K562 (cell line): ENCODE data around the gene SS18L1. TPM values are rescaled to one million over a fixed set of nuclear protein-coding genes. Genes with fewer than 3 reads are reported as not detected.

ENCODE experiments used
- BACH1 ChIP-seq: fragments of 200-800 bp; sonication (Bioruptor generic); IDR thresholded peaks from 2 replicates; pipeline ENCODE4 v1.6.1; 2016; ENCODE audit warnings: missing genetic modification characterization, missing compliant biosample characterization
- CEBPG ChIP-seq, 3 experiments: fragments of 200-800 bp in 1 of 3; sonication (Bioruptor generic) in 1 of 3; sonication (generic) in 1 of 3; formaldehyde crosslinking in 1 of 3; IDR thresholded peaks in 2 of 3; conservative IDR thresholded peaks in 1 of 3; 2 replicates each; pipeline versions ENCODE4 v1.6.1 to v1.8.0; 2016 to 2022; ENCODE audit warnings: missing compliant biosample characterization in 2 of 3, missing genetic modification characterization in 2 of 3, mild to moderate bottlenecking in 1 of 3, missing genetic modification reagents in 1 of 3
- GTF2A2 ChIP-seq: IDR thresholded peaks from 2 replicates; pipeline ENCODE4 v1.6.1; 2016; ENCODE audit warnings: mild to moderate bottlenecking, missing genetic modification characterization, missing compliant biosample characterization
- HDAC2 ChIP-seq: fragments of 450-650 bp; IDR thresholded peaks from 2 replicates; pipeline ENCODE4 v1.6.1; 2016; ENCODE audit warnings: mild to moderate bottlenecking
- JUN ChIP-seq, 2 experiments: sonication (generic) in 1 of 2; formaldehyde crosslinking in 1 of 2; IDR thresholded peaks; 2 replicates each; pipeline versions ENCODE4 v1.6.1 to v1.8.0; 2012 to 2022; ENCODE audit warnings: borderline replicate concordance in 2 of 2, mild to moderate bottlenecking in 2 of 2, improper control_type of control experiment in 1 of 2, low read depth in 1 of 2, low read length in 1 of 2, missing genetic modification reagents in 1 of 2
- NELFE ChIP-seq: IDR thresholded peaks from 2 replicates; pipeline ENCODE4 v1.6.1; 2011; ENCODE audit warnings: mild to moderate bottlenecking; ENCODE audit not compliant: insufficient read depth, insufficient read length
- NFATC3 ChIP-seq: fragments of 450-650 bp; IDR thresholded peaks from 2 replicates; pipeline ENCODE4 v1.6.1; 2017; ENCODE audit warnings: mild to moderate bottlenecking
- PHF21A ChIP-seq: fragments of 450-650 bp; IDR thresholded peaks from 2 replicates; pipeline ENCODE4 v1.6.1; 2017; ENCODE audit warnings: low read depth, borderline replicate concordance
- SIN3B ChIP-seq: fragments of 450-650 bp; IDR thresholded peaks from 2 replicates; pipeline ENCODE4 v1.6.1; 2017; ENCODE audit warnings: low read depth, mild to moderate bottlenecking, moderate library complexity
- ZNF444 ChIP-seq: fragments of 250-450 bp; sonication (Bioruptor Pico); IDR thresholded peaks from 2 replicates; pipeline ENCODE4 v1.4.0; 2020; ENCODE audit warnings: mild to moderate bottlenecking, moderate library complexity
- ZZZ3 ChIP-seq: fragments of 450-650 bp; IDR thresholded peaks from 2 replicates; pipeline ENCODE4 v1.6.1; 2016; ENCODE audit warnings: antibody characterized with exemption, mild to moderate bottlenecking, moderate library complexity
- polyA plus RNA-seq, 8 experiments: library from polyadenylated mRNA; depleted of rRNA in 4 of 8; stranded (reverse) in 5 of 8; unstranded in 3 of 8; fragments of >200 nt; fragmentation: Nextera tagmentation in 2 of 8; fragmentation: Illumina TruSeq in 1 of 8; extraction: Ambion mirVana in 2 of 8; extraction: Trizol in 1 of 8; gene quantifications; 2 replicates each; pipeline versions ENCODE4 v1.2.1 to v1.2.3, GENCODE V29; 2011 to 2014; ENCODE audit warnings: inconsistent platforms in 1 of 8, missing spikeins in 1 of 8
- total RNA-seq, 7 experiments: library from RNA; depleted of rRNA in 6 of 7; stranded (reverse); fragments of >200 nt in 6 of 7; fragmentation: Illumina TruSeq in 2 of 7; extraction: Trizol in 2 of 7; gene quantifications; 2 replicates each; pipeline versions ENCODE4 v1.2.1 to v1.2.3, GENCODE V29; 2011 to 2021; ENCODE audit warnings: low replicate concordance in 1 of 7
- TF ChIP-seq, protein P1 (sequence below), 2 experiments: fragments of 450-650 bp; IDR thresholded peaks; 2 replicates each; pipeline ENCODE4 v1.6.1; 2016; ENCODE audit warnings: mild to moderate bottlenecking in 2 of 2, borderline replicate concordance in 1 of 2, low read depth in 1 of 2, moderate library complexity in 1 of 2
- TF ChIP-seq, protein P2 (sequence below): fragments of 450-650 bp; formaldehyde crosslinking; IDR thresholded peaks from 2 replicates; pipeline ENCODE4 v1.4.0; 2022; ENCODE audit warnings: mild to moderate bottlenecking, moderate library complexity
- TF ChIP-seq, protein P3 (sequence below): fragments of 450-650 bp; IDR thresholded peaks from 2 replicates; pipeline ENCODE4 v1.6.1; 2016; ENCODE audit warnings: antibody characterized with exemption

The SS18L1 gene
- total and polyA plus RNA-seq, 9 of the 15 experiments (the other 6 are each of a cell fraction or from before 2014, with no cell fraction given): 2.7 to 28.3 (median 15.1) TPM

DNA sequence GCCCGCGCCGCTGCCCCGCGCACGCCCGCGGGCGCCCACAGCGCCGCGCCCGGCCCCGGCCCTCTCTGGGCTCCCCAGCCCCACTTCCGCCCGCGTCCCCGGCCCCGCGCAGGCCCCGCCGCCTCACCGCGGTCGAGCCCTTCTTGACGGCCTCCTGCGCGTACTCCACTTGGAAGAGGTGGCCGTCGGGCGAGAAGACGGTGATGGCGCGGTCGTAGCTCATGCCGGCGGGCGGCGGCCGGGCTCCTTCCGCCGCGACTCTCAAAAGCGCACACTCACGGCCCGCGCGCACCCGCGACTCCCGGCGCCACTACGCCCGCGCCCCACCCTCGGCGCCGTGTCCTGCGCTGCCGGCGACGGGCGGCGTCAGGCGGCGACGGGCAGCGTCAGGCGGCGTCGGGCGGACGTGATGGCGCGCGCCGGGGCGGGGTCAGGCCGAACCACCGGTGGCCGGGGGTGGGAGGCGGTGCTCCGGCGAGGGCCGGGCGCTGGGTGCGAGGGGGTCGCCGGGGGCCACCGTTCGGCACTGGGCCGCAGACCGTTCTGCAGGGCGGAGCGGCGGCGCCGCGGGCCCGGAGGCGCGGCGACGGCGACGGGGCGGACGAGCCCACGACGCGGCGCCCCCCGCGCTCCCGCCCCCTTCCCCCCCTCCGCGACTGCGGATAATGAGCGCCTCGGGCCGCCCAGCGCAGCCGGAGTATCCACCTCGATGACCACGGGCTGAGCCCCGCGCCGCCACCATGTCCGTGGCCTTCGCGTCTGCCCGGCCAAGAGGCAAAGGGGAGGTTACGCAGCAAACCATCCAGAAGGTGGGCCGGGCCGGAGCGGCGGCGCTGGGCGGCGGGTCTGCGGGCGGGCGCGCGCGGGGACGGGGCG is at the start of gene SS18L1, which contains the start of gene PSMA7 (continued):
- TF ChIP-seq, protein P1, sequence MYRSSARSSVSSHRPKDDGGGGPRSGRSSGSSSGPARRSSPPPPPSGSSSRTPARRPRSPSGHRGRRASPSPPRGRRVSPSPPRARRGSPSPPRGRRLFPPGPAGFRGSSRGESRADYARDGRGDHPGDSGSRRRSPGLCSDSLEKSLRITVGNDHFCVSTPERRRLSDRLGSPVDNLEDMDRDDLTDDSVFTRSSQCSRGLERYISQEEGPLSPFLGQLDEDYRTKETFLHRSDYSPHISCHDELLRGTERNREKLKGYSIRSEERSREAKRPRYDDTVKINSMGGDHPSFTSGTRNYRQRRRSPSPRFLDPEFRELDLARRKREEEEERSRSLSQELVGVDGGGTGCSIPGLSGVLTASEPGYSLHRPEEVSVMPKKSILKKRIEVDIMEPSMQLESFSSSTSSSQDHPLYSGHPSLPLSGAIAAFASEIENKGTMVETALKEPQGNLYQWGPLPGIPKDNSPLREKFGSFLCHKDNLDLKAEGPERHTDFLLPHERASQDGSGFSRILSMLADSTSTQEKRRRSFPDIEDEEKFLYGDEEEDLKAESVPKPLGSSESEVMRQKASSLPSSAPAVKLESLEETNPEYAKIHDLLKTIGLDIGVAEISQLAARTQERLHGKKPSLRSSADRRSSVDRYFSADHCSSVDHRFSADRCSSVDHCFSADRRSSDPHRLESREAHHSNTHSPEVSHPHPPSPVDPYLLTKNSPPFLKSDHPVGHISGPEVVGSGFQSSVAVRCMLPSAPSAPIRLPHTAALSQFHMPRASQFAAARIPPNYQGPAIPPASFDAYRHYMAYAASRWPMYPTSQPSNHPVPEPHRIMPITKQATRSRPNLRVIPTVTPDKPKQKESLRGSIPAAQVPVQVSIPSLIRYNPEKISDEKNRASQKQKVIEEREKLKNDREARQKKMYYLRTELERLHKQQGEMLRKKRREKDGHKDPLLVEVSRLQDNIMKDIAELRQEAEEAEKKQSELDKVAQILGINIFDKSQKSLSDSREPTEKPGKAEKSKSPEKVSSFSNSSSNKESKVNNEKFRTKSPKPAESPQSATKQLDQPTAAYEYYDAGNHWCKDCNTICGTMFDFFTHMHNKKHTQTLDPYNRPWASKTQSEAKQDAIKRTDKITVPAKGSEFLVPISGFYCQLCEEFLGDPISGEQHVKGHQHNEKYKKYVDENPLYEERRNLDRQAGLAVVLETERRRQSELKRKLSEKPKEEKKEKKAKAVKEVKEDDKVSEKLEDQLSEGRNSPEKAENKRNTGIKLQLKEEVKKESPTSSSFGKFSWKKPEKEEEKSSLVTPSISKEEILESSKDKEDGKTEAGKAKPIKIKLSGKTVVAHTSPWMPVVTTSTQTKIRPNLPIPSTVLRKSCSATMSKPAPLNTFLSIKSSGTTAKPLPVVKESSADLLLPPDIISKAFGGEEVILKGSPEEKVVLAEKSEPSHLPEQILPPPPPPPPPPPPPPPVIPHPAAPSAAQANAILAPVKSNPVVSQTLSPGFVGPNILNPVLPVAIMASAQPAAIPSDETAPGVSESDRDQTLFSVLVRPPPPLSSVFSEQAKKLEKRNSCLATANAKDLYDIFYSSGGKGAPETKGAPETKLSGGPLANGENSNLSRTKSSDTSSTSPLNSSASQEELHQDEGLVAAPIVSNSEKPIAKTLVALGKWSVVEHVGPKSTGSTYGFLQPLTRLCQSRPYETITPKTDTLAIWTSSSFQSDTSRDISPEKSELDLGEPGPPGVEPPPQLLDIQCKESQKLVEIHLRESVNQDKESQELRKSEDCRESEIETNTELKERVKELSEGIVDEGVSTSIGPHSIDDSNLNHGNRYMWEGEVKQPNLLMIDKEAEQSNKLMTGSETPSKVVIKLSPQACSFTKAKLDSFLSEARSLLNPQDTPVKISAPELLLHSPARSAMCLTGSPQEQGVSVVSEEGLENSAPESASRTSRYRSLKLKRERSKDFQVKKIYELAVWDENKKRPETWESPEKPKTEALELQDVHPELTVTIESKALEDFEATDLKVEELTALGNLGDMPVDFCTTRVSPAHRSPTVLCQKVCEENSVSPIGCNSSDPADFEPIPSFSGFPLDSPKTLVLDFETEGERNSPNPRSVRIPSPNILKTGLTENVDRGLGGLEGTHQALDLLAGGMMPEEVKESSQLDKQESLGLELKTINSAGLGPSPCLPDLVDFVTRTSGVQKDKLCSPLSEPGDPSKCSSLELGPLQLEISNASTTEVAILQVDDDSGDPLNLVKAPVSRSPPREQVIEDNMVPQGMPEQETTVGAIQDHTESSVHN (IDR thresholded peaks at IDR 0.05; ENCODE audit: borderline replicate concordance in 1 of 2, low read depth in 1 of 2): no peak
- TF ChIP-seq JUN (IDR thresholded peaks at IDR 0.05; ENCODE audit: borderline replicate concordance, low read depth, low read length): no peak; the same call in 1 of the 2 replicates
- TF ChIP-seq JUN (CRISPR knock-in tag; IDR thresholded peaks at IDR 0.05; ENCODE audit: borderline replicate concordance): no peak
- TF ChIP-seq GTF2A2 (tag): no peak
- TF ChIP-seq BACH1 (tag): no peak
- no peak for TF ChIP-seq ZNF444
- TF ChIP-seq CEBPG (CRISPR knock-in tag; IDR thresholded peaks at IDR 0.05): no peak
- no peak for TF ChIP-seq CEBPG (tag; conservative IDR thresholded peaks at IDR 0.05 in 1 of 2, IDR thresholded peaks at IDR 0.05 in 1 of 2)
- TF ChIP-seq, protein P2, sequence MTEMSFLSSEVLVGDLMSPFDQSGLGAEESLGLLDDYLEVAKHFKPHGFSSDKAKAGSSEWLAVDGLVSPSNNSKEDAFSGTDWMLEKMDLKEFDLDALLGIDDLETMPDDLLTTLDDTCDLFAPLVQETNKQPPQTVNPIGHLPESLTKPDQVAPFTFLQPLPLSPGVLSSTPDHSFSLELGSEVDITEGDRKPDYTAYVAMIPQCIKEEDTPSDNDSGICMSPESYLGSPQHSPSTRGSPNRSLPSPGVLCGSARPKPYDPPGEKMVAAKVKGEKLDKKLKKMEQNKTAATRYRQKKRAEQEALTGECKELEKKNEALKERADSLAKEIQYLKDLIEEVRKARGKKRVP: no peak
- no peak for TF ChIP-seq ZZZ3
- TF ChIP-seq NFATC3: no peak
- no peak for TF ChIP-seq NELFE
- TF ChIP-seq, protein P3, sequence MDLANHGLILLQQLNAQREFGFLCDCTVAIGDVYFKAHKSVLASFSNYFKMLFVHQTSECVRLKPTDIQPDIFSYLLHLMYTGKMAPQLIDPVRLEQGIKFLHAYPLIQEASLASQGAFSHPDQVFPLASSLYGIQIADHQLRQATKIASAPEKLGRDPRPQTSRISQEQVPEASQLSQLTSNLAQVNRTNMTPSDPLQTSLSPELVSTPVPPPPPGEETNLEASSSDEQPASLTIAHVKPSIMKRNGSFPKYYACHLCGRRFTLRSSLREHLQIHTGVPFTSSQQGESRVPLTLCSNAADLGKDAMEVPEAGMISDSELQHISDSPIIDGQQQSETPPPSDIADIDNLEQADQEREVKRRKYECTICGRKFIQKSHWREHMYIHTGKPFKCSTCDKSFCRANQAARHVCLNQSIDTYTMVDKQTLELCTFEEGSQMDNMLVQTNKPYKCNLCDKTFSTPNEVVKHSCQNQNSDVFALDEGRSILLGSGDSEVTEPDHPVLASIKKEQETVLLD: no peak
- TF ChIP-seq SIN3B: peak; percentile 37; the same call in 1 of the 2 replicates
- no peak for TF ChIP-seq PHF21A
- no peak for TF ChIP-seq HDAC2
